H9 (cell line): Measurements from ENCODE around the gene STX5. TPM values are rescaled to one million over a fixed set of nuclear protein-coding genes. Genes with fewer than 3 reads are reported as not detected.
"Not testable (repeated sequence)": the region's sequence is repeated elsewhere in the genome, so short reads cannot be mapped to it uniquely, and the experiment has no call there.

ENCODE experiments used
- DNase-seq: peaks from one replicate; pipeline ENCODE4 v3.0.0-alpha.2; 2017
- H2AFZ ChIP-seq: one replicate; pipeline ENCODE4 v1.6.1; 2013; ENCODE audit warnings: mild to moderate bottlenecking, low read length, control low read depth, moderate library complexity
- H2AK5ac ChIP-seq: 2 replicates; pipeline ENCODE4 v1.6.1; 2013; ENCODE audit warnings: low read length, control low read depth, mixed read lengths; ENCODE audit not compliant: insufficient read length
- H2BK120ac ChIP-seq: one replicate; pipeline ENCODE4 v1.6.1; 2013; ENCODE audit warnings: low read depth, mild to moderate bottlenecking, low read length, control low read depth, inconsistent platforms; ENCODE audit not compliant: poor library complexity, severe bottlenecking
- H2BK12ac ChIP-seq: 2 replicates; pipeline ENCODE4 v1.6.1; 2013; ENCODE audit warnings: low read length, control low read depth, mixed read lengths, low read depth; ENCODE audit not compliant: insufficient read length
- H2BK15ac ChIP-seq: 2 replicates; pipeline ENCODE4 v1.6.1; 2013; ENCODE audit warnings: low read depth, low read length, control low read depth
- H2BK20ac ChIP-seq: one replicate; pipeline ENCODE4 v1.6.1; 2013; ENCODE audit warnings: low read depth, mild to moderate bottlenecking, low read length, control low read depth, inconsistent platforms; ENCODE audit not compliant: poor library complexity, severe bottlenecking
- H2BK5ac ChIP-seq: 2 replicates; pipeline ENCODE4 v1.6.1; 2013; ENCODE audit warnings: low read length, control low read depth, mixed read lengths; ENCODE audit not compliant: insufficient read length
- H3K14ac ChIP-seq: 2 replicates; pipeline ENCODE4 v1.6.1; 2013; ENCODE audit warnings: low read length, control low read depth; ENCODE audit not compliant: insufficient read depth
- H3K18ac ChIP-seq: 2 replicates; pipeline ENCODE4 v1.6.1; 2013; ENCODE audit warnings: low read depth, mild to moderate bottlenecking, mixed read lengths, low read length, control low read depth; ENCODE audit not compliant: insufficient read length
- H3K23ac ChIP-seq: 2 replicates; pipeline ENCODE4 v1.6.1; 2013; ENCODE audit warnings: low read length, control low read depth, mixed read lengths, low read depth; ENCODE audit not compliant: insufficient read length
- H3K23me2 ChIP-seq: 2 replicates; pipeline ENCODE4 v1.6.1; 2013; ENCODE audit warnings: low read depth, mild to moderate bottlenecking, mixed read lengths, low read length, control low read depth; ENCODE audit not compliant: insufficient read length, poor library complexity, severe bottlenecking
- H3K27ac ChIP-seq: 2 replicates; pipeline ENCODE4 v1.5.1; 2013; ENCODE audit warnings: low read length, control low read depth, mixed read lengths, low read depth; ENCODE audit not compliant: insufficient read length
- H3K27me3 ChIP-seq: 2 replicates; pipeline ENCODE4 v1.6.1; 2013; ENCODE audit warnings: low read length, control low read depth, inconsistent platforms; ENCODE audit not compliant: insufficient read depth
- H3K4ac ChIP-seq: 2 replicates; pipeline ENCODE4 v1.6.1; 2013; ENCODE audit warnings: low read depth, mild to moderate bottlenecking, control low read depth, inconsistent platforms, low read length, moderate library complexity
- H3K4me1 ChIP-seq: 2 replicates; pipeline ENCODE4 v1.6.1; 2013; ENCODE audit warnings: low read length, control low read depth, inconsistent platforms; ENCODE audit not compliant: insufficient read depth
- H3K4me2 ChIP-seq: 2 replicates; pipeline ENCODE4 v1.6.1; 2013; ENCODE audit warnings: low read length, control low read depth, mixed read lengths; ENCODE audit not compliant: insufficient read length, insufficient read depth
- H3K56ac ChIP-seq: 2 replicates; pipeline ENCODE4 v1.6.1; 2013; ENCODE audit warnings: low read depth, mild to moderate bottlenecking, mixed read lengths, low read length, control low read depth; ENCODE audit not compliant: insufficient read length
- H3K79me1 ChIP-seq: 2 replicates; pipeline ENCODE4 v1.6.1; 2013; ENCODE audit warnings: low read depth, mild to moderate bottlenecking, moderate library complexity, low read length, control low read depth, inconsistent platforms; ENCODE audit not compliant: insufficient read depth, poor library complexity, severe bottlenecking
- H3K79me2 ChIP-seq: 2 replicates; pipeline ENCODE4 v1.6.1; 2013; ENCODE audit warnings: low read length, control low read depth, inconsistent platforms; ENCODE audit not compliant: insufficient read depth
- H3K9ac ChIP-seq: 2 replicates; pipeline ENCODE4 v1.6.1; 2013; ENCODE audit warnings: low read length, control low read depth, mixed read lengths; ENCODE audit not compliant: insufficient read length; ENCODE audit errors: extremely low read depth
- H3K9me3 ChIP-seq: one replicate; pipeline ENCODE4 v1.6.1; 2013; ENCODE audit warnings: low read depth, low read length, inconsistent platforms; ENCODE audit not compliant: control insufficient read depth
- H3T11ph ChIP-seq: one replicate; pipeline ENCODE4 v1.6.1; 2013; ENCODE audit warnings: mild to moderate bottlenecking, low read length, control low read depth, inconsistent platforms
- H4K20me1 ChIP-seq: one replicate; pipeline ENCODE4 v1.6.1; 2013; ENCODE audit not compliant: control insufficient read depth, insufficient read length, insufficient read depth
- H4K5ac ChIP-seq: 2 replicates; pipeline ENCODE4 v1.6.1; 2013; ENCODE audit warnings: low read depth, mild to moderate bottlenecking, mixed read lengths, low read length, control low read depth; ENCODE audit not compliant: insufficient read length
- H4K8ac ChIP-seq: replicated peaks from 2 replicates; pipeline ENCODE4 v1.6.1; 2013; ENCODE audit warnings: low read length, control low read depth, mixed read lengths, low read depth; ENCODE audit not compliant: insufficient read length
- H4K91ac ChIP-seq: 2 replicates; pipeline ENCODE4 v1.6.1; 2013; ENCODE audit warnings: low read depth, mild to moderate bottlenecking, moderate library complexity, mixed read lengths, low read length, control low read depth; ENCODE audit not compliant: insufficient read length
- H3K27ac Mint-ChIP-seq, 3 experiments: 2 replicates in 2 of 3; 3 replicates in 1 of 3; pipeline ENCODE4 v1.8.0; 2020 to 2021; ENCODE audit warnings: mixed read lengths in 3 of 3, mild to moderate bottlenecking in 1 of 3, moderate library complexity in 1 of 3
- H3K27me3 Mint-ChIP-seq: 2 replicates; pipeline ENCODE4 v1.8.0; 2021; ENCODE audit warnings: low read depth, mild to moderate bottlenecking, moderate library complexity, mixed read lengths
- H3K36me3 Mint-ChIP-seq, 3 experiments: 2 replicates in 2 of 3; 3 replicates in 1 of 3; pipeline ENCODE4 v1.8.0; 2020 to 2021; ENCODE audit warnings: low read depth in 3 of 3, mixed read lengths in 3 of 3; ENCODE audit not compliant: insufficient read depth in 1 of 3
- H3K4me1 Mint-ChIP-seq, 2 experiments: 2 replicates each; pipeline ENCODE4 v1.8.0; 2020; ENCODE audit warnings: mixed read lengths in 2 of 2
- H3K4me3 Mint-ChIP-seq, 2 experiments: 2 replicates in 1 of 2; 3 replicates in 1 of 2; pipeline ENCODE4 v1.8.0; 2020 to 2021; ENCODE audit warnings: mild to moderate bottlenecking in 2 of 2, mixed read lengths in 2 of 2, moderate library complexity in 1 of 2
- H3K9me3 Mint-ChIP-seq, 2 experiments: 2 replicates in 1 of 2; 3 replicates in 1 of 2; pipeline ENCODE4 v1.8.0; 2020; ENCODE audit warnings: mild to moderate bottlenecking in 2 of 2, mixed read lengths in 2 of 2, moderate library complexity in 1 of 2
- CTCF ChIP-seq: fragments of 200-600 bp; sonication (generic); conservative IDR thresholded peaks from 3 replicates; pipeline ENCODE4 v1.8.0; 2021; ENCODE audit warnings: antibody characterized with exemption, mild to moderate bottlenecking
- WGBS: extraction: QIAGEN DNeasy Blood & Tissue Kit; methylation state at CpG from one replicate; pipeline ENCODE4 v1.1.7; 2013; ENCODE audit warnings: missing lambda C conversion rate, low lambda C conversion rate, mixed read lengths; ENCODE audit not compliant: insufficient read length; ENCODE audit errors: extremely low coverage; 5-methylcytosine and 5-hydroxymethylcytosine counted together
- total RNA-seq: library from RNA; stranded (reverse); gene quantifications from 2 replicates; pipeline ENCODE4 v1.2.1, GENCODE V29; 2021

Gene STX5
- total RNA-seq, 1 experiment from 2014 or later: 33.5 TPM

GRCh38 chr11:62863687-62864335, 32.0 kb upstream of the STX5 start:
- no CpG with 5 or more reads among the region's 4 CpGs for WGBS
- no peak overlapping the region for H3K4ac ChIP-seq
- peaks cover 49% of the 10 kb centered on the region for H3K79me2 ChIP-seq
- H3K23me2 ChIP-seq: no peaks in the 10 kb centered on the region
- H4K91ac ChIP-seq: no peak overlapping the region
- TF ChIP-seq CTCF: no peak
- H2BK15ac ChIP-seq: no peak overlapping the region
- peaks cover 6% of the 10 kb centered on the region for H3K79me1 ChIP-seq
- no peak overlapping the region for H3K27ac ChIP-seq
- no peak overlapping the region for H3K18ac ChIP-seq
- H3K4me1 Mint-ChIP-seq: peaks cover 37 to 46% of the 10 kb centered on the region in 2 experiments
- H3K9me3 ChIP-seq: no peaks in the 10 kb centered on the region
- no peaks in the 10 kb centered on the region for H3K27me3 Mint-ChIP-seq
- peaks cover 33 to 61% (median 45%) of the 10 kb centered on the region in 3 experiments; a peak in 6 of 7 replicates for H3K36me3 Mint-ChIP-seq
- peak overlapping the region in 1 of 3 experiments; percentile 61; a peak in 1 of 7 replicates for H3K27ac Mint-ChIP-seq
- no peak overlapping the region for H3K23ac ChIP-seq
- H3K4me3 Mint-ChIP-seq: no peak overlapping the region; a peak in 1 of 5 replicates
- no peak overlapping the region for H2BK12ac ChIP-seq
- no peak overlapping the region for H3T11ph ChIP-seq
- no peak overlapping the region for H3K9ac ChIP-seq
- H4K8ac ChIP-seq: no peak overlapping the region
- H3K14ac ChIP-seq: no peak overlapping the region
- H2BK5ac ChIP-seq: no peak overlapping the region
- H3K4me2 ChIP-seq: no peak overlapping the region
- no peak overlapping the region for H2BK20ac ChIP-seq
- H3K27me3 ChIP-seq: no peaks in the 10 kb centered on the region
- H3K9me3 Mint-ChIP-seq: no peaks in the 10 kb centered on the region
- no peaks in the 10 kb centered on the region; the same call in 1 of the 2 replicates for H3K4me1 ChIP-seq
- no peaks in the 10 kb centered on the region for H4K20me1 ChIP-seq
- DNase-seq: no peak
- H3K56ac ChIP-seq: no peak overlapping the region
- H4K5ac ChIP-seq: no peak overlapping the region
- no peak overlapping the region for H2AK5ac ChIP-seq
- no peak overlapping the region for H2AFZ ChIP-seq
- no peak overlapping the region for H2BK120ac ChIP-seq

GRCh38 chr11:62861564-62862192, 29.8 kb upstream of the STX5 start:
- H3K27ac Mint-ChIP-seq: peak overlapping the region; percentile 70 to 98 (median 95); a peak in 6 of 7 replicates
- H2AFZ ChIP-seq, H3K9me3 ChIP-seq, H3K27me3 ChIP-seq, H2BK120ac ChIP-seq, H2BK20ac ChIP-seq, H2BK12ac ChIP-seq, H2AK5ac ChIP-seq, H2BK5ac ChIP-seq, H3K14ac ChIP-seq, H3K9ac ChIP-seq, H3K27me3 Mint-ChIP-seq, H3K23ac ChIP-seq, H3K27ac ChIP-seq, H4K20me1 ChIP-seq, DNase-seq, H3K4me1 ChIP-seq, H3K79me1 ChIP-seq, H4K91ac ChIP-seq, H3K9me3 Mint-ChIP-seq, H4K5ac ChIP-seq, H3K56ac ChIP-seq, H4K8ac ChIP-seq, H2BK15ac ChIP-seq, H3T11ph ChIP-seq, H3K4ac ChIP-seq, H3K18ac ChIP-seq: not testable (repeated sequence)
- H3K4me1 Mint-ChIP-seq: peaks cover 50 to 63% of the 10 kb centered on the region in 2 experiments
- Histone ChIP-seq H3K4me2 (peak overlapping the region; percentile 24), H3K23me2 (peaks cover 11% of the 10 kb centered on the region), H3K79me2 (peaks cover 56% of the 10 kb centered on the region)
- peaks cover 33 to 59% (median 42%) of the 10 kb centered on the region in 3 experiments for H3K36me3 Mint-ChIP-seq
- WGBS: no CpG with 5 or more reads among the region's 16 CpGs
- peak overlapping the region in 1 of 2 experiments; percentile 68; a peak in 2 of 5 replicates for H3K4me3 Mint-ChIP-seq
